Left ventricle myocardium inferior (tissue), 1 donor: ENCODE data around the gene HUS1. TPM values are rescaled to one million over a fixed set of nuclear protein-coding genes. Genes with fewer than 3 reads are reported as not detected.

Experiments
- DNase-seq: peaks from one replicate; pipeline ENCODE4 v3.0.0-alpha.2; 2020
- H3K27ac ChIP-seq: fragments of 200-600 bp; replicated peaks from 2 replicates; pipeline ENCODE4 v1.8.0; 2021
- H3K27me3 ChIP-seq: fragments of 200-600 bp; 2 replicates; pipeline ENCODE4 v1.8.0; 2021; ENCODE audit warnings: low read depth
- H3K36me3 ChIP-seq: fragments of 200-600 bp; 2 replicates; pipeline ENCODE4 v1.8.0; 2021
- H3K4me1 ChIP-seq: fragments of 200-600 bp; 2 replicates; pipeline ENCODE4 v1.8.0; 2021
- H3K4me3 ChIP-seq: fragments of 200-600 bp; 2 replicates; pipeline ENCODE4 v1.8.0; 2021; ENCODE audit warnings: mild to moderate bottlenecking, moderate library complexity
- H3K9me3 ChIP-seq: fragments of 200-600 bp; replicated peaks from 2 replicates; pipeline ENCODE4 v1.8.0; 2021
- intact Hi-C: fragments of 100-400 bp; cut with micrococcal nuclease; formaldehyde crosslinking; loops from one replicate; pipeline ENCODE4 v1.11.0; 2022
- total RNA-seq: library from RNA; stranded (reverse); fragmentation: NEBNext Ultra II Directional; extraction: Animal tissue kit (Norgen Biotek cat#: 25700); gene quantifications from one replicate; pipeline ENCODE4 v1.2.1, GENCODE V29; 2021
- TF ChIP-seq, protein P1 (sequence below): fragments of 200-600 bp; IDR thresholded peaks from 2 replicates; pipeline ENCODE4 v1.8.0; 2021; ENCODE audit warnings: antibody characterized with exemption, mild to moderate bottlenecking, borderline replicate concordance
- donor health status: DM: no; HTN: yes; CAD: no; lungs with severe emphysema.

HUS1 gene
- total RNA-seq, 1 donor from 2014 or later = 26.4 TPM

DNA sequence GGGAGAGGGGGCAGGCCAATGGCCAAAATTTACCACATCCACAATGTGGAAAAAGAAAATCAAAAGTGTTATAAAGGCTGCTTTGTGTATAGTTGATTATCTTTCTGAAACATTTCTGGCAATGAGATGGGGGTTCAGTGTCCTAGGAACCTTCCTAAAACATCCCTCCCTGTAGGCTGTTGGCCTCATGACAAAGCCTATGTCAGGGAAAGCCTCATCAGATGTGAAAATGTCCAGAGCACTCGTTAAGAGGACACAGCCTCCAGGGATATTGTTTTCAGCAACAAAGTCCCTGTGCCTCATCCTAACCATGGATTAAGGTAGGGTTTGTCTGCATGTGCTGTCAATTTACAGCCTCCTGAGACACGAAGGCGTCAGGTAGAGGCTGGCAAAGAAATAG, 32.5 kb upstream of the HUS1 start:
- no peak overlapping the region for H3K27ac ChIP-seq
- no peak for DNase-seq
- H3K36me3 ChIP-seq = no peaks in the 10 kb centered on the region
- TF ChIP-seq, protein P1, sequence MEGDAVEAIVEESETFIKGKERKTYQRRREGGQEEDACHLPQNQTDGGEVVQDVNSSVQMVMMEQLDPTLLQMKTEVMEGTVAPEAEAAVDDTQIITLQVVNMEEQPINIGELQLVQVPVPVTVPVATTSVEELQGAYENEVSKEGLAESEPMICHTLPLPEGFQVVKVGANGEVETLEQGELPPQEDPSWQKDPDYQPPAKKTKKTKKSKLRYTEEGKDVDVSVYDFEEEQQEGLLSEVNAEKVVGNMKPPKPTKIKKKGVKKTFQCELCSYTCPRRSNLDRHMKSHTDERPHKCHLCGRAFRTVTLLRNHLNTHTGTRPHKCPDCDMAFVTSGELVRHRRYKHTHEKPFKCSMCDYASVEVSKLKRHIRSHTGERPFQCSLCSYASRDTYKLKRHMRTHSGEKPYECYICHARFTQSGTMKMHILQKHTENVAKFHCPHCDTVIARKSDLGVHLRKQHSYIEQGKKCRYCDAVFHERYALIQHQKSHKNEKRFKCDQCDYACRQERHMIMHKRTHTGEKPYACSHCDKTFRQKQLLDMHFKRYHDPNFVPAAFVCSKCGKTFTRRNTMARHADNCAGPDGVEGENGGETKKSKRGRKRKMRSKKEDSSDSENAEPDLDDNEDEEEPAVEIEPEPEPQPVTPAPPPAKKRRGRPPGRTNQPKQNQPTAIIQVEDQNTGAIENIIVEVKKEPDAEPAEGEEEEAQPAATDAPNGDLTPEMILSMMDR = no peak
- no peaks in the 10 kb centered on the region for H3K9me3 ChIP-seq
- no peaks in the 10 kb centered on the region for H3K4me1 ChIP-seq
- intact Hi-C loops = no loop called here
- H3K4me3 ChIP-seq = no peak overlapping the region
- peaks cover 8% of the 10 kb centered on the region for H3K27me3 ChIP-seq

DNA sequence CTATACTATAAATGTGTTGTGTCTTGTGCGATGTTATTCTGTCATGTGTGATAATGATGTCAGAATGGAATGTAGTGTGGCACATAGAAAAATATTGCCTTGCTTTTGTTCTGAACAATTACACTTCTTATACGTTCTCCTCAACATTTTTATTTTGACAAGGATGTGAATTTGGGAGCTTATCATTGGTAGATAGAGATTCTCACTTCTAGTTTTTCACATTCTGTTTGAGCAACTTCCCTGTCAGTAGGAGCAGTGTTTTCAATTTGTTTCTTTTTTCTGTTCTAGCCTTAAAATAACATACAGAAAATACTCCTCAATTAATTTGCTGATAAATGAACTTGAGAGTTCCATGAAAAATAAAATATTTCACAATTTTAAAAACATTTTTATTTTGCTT, 31.9 kb upstream of the HUS1 start:
- Histone ChIP-seq H3K27ac (no peak overlapping the region), H3K4me3 (no peak overlapping the region), H3K36me3 (no peaks in the 10 kb centered on the region), H3K4me1 (no peaks in the 10 kb centered on the region), H3K27me3 (peaks cover 14% of the 10 kb centered on the region), H3K9me3 (no peaks in the 10 kb centered on the region)
- intact Hi-C loops = no loop called here
- no peak for DNase-seq
- TF ChIP-seq, protein P1 = no peak

DNA sequence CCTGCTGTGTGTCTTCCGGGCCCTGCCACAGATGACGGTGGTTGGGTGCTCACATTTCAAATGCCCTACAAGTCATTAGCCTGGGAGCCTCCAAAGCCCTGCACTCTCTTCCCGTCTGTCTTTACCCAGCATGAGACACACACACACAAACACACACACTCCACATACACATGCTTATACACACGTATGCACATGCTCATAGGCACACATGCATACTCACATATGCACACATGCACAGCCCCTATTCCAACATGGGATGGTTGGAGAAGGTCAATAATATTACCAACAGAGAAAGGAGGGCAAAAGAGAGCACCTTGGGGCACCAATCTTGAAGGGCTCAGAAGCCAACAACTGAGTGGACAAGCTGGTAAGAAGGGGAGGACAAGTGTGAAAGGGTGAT, 30.5 kb upstream of the HUS1 start:
- DNase-seq = no peak
- no peak overlapping the region for H3K27ac ChIP-seq
- no peaks in the 10 kb centered on the region for H3K9me3 ChIP-seq
- no peaks in the 10 kb centered on the region for H3K36me3 ChIP-seq
- intact Hi-C loops = no loop called here
- peaks cover 17% of the 10 kb centered on the region for H3K27me3 ChIP-seq
- H3K4me3 ChIP-seq = no peak overlapping the region
- TF ChIP-seq, protein P1 = no peak
- H3K4me1 ChIP-seq = no peaks in the 10 kb centered on the region

DNA sequence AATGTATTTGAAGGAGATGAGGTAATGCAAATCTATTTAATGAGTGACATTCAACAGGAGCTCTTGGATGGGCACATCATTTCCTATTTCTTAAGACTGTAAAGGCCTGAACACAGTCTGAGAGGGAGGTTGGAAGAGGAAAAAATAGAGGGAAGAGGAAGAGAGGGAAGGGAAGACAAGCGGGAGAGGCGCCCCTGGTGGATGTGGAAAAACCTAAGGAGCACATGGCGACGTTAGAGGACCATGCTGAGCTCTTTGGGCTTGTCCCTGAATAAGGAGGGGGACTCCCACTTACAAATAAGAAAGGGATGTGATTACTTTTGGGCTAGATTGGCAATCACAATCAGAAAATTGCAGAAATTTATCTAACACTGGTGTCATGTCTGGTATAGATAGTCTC, 29.8 kb upstream of the HUS1 start:
- H3K27ac ChIP-seq = no peak overlapping the region
- no peaks in the 10 kb centered on the region for H3K9me3 ChIP-seq
- no peak overlapping the region for H3K4me3 ChIP-seq
- TF ChIP-seq, protein P1 = no peak
- intact Hi-C loops = no loop called here
- H3K27me3 ChIP-seq = peaks cover 17% of the 10 kb centered on the region
- no peaks in the 10 kb centered on the region for H3K4me1 ChIP-seq
- no peak for DNase-seq
- no peaks in the 10 kb centered on the region for H3K36me3 ChIP-seq

DNA sequence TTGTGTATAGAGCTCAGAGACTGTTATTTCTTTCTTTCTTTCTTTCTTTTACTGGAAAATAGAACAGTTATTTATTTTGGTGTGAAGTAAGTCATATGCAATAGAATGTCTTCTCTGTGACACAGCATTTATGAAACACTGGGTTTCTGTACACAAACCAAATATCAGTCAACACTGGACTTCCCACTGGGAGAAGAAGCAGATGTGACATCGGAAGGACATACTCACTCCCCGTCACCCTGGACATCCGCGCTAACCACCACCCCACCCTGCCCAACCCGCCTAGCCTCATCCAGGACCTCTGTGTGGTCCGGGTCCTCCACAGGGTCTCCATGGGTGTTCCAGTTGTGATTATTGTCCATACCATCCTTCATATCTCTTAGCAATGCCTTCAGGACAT, 27.5 kb upstream of the HUS1 start:
- TF ChIP-seq, protein P1 = no peak
- Histone ChIP-seq H3K27me3 (peaks cover 17% of the 10 kb centered on the region), H3K27ac (no peak overlapping the region), H3K36me3 (no peaks in the 10 kb centered on the region), H3K9me3 (peaks cover 4% of the 10 kb centered on the region), H3K4me3 (no peak overlapping the region), H3K4me1 (no peaks in the 10 kb centered on the region)
- intact Hi-C loops = no loop called here
- no peak for DNase-seq

DNA sequence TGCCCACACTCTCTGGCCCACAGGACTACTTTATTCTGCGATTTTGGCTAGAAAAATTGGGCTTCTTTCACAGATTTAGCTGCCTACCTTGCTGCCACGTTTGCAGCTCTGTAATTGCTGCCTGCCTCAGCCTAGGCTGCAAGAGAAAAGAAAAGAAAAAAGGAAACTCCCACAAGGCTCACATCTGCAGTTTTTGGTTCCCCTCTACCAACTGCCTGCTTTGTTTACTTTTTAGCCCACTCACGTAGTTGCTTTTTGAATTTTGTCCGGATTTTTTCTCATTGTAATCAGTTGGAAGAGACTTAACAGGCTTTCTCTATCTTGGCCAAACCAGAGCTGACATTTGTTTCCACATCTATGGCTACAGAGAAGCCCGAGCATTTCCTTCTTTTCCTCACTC, 25.2 kb upstream of the HUS1 start:
- no peak for DNase-seq
- TF ChIP-seq, protein P1 = no peak
- no peak overlapping the region for H3K27ac ChIP-seq
- peaks cover 17% of the 10 kb centered on the region for H3K27me3 ChIP-seq
- intact Hi-C loops = no loop called here
- no peaks in the 10 kb centered on the region for H3K4me1 ChIP-seq
- H3K4me3 ChIP-seq = no peak overlapping the region
- H3K36me3 ChIP-seq = no peaks in the 10 kb centered on the region
- H3K9me3 ChIP-seq = peaks cover 4% of the 10 kb centered on the region
